ENCODE measurements around the gene SFRP4. TPM values are rescaled to one million over a fixed set of nuclear protein-coding genes. Genes with fewer than 3 reads are reported as not detected.
"Not testable (repeated sequence)": the region's sequence is repeated elsewhere in the genome, so short reads cannot be mapped to it uniquely, and the experiment has no call there.

The SFRP4 gene
- total RNA-seq = 5.9 and 7.5 TPM in 2 replicates
- polyA plus RNA-seq (2012) = 23.6 TPM

DNA sequence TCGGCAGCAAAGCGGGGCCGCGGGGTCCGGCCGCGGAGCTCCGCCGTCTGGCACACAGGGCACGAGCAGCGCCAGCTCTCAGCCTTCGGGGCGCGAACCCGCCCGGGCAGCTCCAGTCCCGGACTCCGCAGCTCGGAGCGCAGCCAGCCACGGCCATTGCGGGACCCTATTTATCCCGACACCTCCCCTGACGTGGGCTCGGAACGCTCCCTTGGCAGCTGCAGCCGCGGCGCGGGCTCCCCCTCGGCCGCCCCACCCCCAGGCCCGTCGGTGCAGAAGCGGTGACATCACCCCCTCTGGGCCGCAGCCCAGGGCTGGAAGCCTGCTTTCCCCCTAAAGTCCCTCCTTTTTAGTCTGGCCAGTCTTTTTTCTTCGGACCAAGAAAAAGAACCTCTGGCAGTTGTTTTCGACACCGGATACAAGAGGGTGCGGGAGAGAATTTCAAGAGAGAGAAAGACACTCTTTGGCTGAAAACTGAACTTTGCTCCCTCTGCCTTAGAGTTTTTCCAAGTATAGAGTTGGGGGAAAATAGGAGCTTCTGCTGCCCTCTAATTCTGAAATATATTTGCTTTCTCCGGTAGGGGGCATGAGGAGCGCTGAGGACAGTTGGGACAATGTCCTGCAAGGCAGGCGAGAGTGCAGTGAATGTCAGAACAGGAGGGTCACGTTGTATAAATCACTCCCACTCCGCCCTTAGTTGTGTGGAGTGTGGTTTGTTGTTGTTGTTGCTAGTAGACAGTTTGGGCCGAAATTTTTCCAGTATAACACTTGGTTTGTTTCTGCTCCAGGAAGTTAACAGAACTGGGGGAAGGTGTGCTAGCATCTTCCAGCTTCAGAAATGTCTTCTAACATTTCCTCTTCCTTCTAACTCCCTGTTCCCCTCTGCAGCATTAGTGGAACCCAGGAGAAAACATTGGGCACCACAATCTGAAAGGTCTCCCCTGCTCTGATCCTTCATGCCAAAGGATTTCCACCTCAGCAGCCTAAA lies at the start of gene SFRP4:
SFRP4 (minus strand) TSS at position 145 of the 988 bp plus-strand sequence. CDS start 280 bp downstream, outside the sequence.
- DNase-seq (ENCODE audit: low read depth) = peak; percentile 94

- DNase-seq (ENCODE audit: low read depth) = no peak
Observed at GRCh38 chr7:37964196-37964595, 47.6 kb upstream of the SFRP4 start.

- DNase-seq (ENCODE audit: low read depth) = peak; percentile 73
Observed at GRCh38 chr7:37961251-37961650, 44.6 kb upstream of the SFRP4 start.

DNA sequence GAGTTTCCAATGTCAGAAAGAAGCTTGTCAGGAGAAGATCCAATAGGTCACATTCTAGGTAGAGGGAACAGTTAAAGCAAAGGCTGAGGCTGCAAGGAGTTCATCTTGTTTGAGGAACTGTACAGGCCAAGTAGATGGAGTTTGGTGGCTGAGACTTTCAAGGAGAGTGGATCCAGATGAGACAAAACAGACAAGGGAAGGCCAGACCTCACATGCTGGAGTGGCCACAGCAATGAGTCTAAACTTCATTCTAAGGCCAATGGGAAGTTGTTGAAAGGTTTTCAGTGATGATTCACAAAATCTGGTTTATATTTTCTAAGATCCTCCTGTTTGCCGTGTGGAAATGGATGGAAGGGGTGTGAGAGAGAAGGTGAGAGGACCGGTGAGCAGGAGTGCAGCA lies 43.9 kb upstream of the SFRP4 start:
- DNase-seq (ENCODE audit: low read depth) = no peak

DNA sequence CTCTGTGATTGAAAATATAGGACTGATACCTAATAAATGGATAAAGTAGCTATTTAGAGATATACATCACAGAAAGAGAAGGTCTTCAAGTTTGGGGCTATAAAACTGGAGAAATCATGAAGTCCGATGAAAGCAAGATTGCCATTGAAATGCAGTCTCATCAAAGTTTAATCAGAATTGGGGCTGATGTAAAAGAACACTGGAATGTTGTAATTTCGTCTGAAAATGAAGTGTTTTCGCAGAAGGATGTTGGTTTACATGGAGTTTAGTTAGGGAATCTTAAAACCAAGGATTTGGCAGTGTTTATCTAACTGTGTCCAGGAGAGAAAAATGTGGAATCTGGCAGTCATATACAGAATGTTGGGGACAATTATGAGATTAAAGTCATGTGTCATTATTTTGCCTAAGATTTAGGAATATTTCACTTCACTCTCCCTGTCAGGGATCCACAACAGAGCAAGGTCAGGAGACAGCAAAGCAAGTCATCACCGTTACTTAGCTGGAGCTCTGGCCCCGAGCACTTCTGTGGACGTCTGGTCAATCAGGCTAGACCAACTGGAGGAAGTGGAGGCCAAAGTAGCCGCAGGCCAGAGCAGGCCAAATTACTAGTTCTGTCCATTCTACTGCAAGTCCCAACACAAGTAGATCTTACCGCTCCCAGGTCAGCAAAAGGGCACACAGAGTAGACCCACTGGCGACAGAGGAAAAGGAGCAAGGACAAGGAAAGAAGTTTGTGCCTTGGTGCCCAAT lies 40.8 kb upstream of the SFRP4 start:
- DNase-seq (ENCODE audit: low read depth) = no peak

GRCh38 chr7:37956791-37957190 lies 40.2 kb upstream of the SFRP4 start:
- DNase-seq (ENCODE audit: low read depth) = no peak

DNA sequence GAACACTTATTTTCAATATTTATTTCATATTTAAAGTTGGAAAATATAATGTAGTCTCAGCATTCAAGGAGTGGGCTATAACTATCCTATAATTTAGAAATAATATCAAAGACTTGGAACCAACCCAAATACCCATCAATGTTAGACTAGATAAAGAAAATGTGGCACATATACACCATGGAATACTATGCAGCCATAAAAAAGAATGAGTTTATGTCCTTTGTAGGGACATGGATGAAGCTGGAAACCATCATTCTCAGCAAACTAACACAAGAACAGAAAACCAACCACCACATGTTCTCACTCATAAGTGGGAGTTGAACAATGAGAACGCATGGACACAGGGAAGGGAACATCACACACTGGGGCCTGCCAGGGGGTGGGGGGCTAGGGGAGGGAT lies 37.6 kb upstream of the SFRP4 start:
- DNase-seq (ENCODE audit: low read depth) = not testable (repeated sequence)

DNA sequence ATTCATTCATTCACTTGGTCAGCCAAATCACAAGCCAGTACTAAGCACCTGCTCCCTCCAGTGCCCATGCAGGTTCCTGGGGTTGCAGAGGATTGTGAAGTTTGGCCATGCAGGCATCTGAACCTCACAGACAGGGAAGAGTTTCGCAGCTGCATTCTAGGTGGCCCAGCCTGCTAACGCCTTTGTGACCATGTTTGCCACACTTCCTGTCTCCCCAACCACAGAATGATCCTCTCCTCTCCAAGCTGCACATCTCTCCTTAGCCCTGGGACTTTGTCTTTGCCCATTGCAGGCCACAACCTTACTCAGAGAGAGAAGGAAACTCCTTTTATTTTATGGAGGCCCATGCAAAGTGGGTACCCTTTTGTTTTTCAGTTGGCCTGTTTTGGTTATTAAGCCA lies 35.6 kb upstream of the SFRP4 start:
- DNase-seq (ENCODE audit: low read depth) = no peak

DNA sequence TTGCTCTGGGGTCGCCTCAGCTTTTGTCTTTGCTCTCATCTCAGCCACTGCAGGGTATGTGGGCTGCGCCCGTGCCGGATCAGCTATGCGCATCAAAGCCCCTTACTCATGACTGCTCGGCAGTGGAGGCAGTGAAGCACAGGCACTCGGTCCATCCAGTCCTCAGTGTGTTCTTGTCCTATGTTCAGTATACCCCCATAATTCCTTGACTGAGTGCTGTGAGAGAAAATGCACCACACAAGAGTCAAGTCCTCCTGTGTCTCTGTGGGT lies 31.3 kb upstream of the SFRP4 start:
- no peak for DNase-seq (ENCODE audit: low read depth)

DNA sequence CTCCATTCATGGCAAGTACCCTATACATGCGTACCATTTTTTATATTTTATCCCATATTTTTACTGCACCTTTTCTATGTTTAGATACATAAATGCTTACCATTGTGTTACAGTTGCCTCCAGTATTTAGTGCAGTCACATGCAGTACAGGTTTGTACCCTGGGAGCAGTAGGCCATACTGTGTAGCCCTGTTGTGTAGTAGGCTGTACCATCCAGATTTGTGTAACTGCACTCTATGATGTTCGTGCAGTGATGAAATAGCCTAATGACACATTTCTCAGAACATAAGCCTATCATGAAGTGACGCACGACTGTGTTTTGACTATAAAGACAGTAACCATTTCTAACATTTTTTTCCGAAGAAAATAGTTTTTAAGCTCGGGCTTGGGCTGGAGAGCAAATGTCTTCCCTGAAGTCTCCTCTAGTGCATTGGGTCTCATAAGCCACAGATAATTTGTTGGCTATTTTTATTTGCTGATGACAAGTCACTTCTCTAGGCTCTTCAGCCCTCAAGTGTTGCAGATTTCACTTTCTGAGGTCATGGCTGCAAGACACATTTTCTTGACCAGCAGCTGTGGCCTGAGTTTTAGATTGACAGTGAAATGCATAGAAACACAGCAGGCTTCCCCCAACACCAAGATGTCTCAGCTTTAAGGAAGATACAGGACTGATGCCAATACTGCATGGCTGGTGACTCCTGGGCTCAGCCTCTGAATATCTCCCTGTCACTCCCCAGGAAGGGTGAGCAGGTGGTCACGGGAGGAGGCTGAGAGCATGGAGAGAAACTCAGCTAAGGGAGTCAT lies 30.7 kb upstream of the SFRP4 start:
- DNase-seq (ENCODE audit: low read depth) = peak; percentile 68

- DNase-seq (ENCODE audit: low read depth) = peak; percentile 62
Observed at GRCh38 chr7:37945336-37945735, 28.7 kb upstream of the SFRP4 start.

DNA sequence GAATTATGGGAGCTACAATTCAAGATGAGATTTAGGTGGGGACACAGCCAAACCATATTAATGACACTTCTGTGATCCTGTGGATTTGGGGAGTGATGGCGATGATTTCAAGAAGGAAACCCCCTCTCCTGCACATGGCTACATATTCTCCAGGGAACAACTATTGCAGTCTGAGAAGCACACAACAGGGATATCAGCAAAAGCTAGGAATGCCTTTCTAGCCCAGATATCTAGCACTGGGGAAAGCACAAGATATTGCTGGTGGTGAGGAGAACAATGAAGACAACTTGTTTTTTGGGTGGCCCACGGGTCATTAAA lies 28.1 kb upstream of the SFRP4 start:
- DNase-seq (ENCODE audit: low read depth) = peak; percentile 48

DNA sequence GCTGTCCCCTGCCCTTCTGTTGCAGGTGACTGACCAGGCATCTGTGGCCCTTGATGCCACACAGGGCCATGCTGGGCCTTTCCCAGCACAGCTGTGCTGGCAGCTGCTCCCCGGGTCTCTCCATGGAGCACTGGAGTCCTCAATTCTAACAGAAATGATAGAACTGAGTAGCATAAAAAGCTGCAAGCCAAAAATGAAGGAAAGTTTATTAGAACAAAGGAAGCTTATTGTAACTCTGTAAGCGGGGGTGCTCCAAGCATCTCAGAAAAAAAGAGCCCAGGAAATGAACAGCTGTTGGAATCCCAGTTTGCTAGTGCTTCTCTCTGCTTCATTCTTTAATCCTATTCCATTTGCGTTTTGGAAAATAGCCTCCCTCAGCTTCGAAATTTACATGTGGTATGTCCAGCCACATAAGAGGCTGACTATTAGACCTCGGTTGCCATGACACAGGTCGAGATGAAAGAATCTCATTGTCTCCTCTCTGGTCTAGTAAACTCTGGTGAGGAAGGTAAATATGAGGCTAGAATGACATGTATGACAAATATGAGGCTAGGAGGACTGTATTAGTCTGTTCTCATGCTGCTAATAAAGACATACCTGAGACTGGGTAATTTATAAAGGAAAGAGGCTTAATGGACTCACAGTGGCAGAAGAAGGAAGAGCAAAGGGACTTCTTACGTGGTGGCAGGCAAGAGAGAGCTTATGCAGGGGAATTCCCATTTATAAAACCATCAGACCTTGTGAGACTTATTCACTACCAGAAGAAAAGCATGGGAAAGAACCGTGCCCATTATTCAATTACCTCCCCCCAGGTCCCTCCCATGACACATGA lies 27.5 kb upstream of the SFRP4 start:
- DNase-seq (ENCODE audit: low read depth) = peak; percentile 85

GRCh38 chr7:37942934-37943610 lies 26.5 kb upstream of the SFRP4 start:
- peak; percentile 98 for DNase-seq (ENCODE audit: low read depth)

DNA sequence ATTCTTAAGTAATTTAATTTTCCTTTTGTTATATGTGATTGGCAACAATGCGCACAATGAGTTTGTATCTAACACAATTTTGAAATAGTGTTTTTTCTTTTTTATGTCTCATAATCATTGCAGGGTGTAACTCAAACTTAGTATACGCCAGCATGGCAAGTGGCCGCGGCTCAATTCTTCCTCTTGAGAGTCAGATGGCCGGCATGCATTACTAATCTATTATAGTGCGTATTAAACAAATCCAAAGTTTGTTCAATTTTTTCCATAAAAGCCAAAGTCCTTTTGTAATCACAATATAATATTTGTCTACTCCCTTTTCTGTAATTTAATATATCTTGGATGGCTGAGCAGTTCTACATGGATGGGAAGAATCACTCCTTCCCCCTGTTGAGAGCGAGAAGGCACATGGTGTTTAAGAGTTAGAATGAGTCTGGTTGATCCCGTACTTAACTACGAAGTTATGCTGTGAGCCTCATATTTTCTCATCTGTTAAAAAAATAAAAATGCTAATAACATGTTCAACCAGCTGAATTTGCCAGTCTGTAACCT lies 16.5 kb upstream of the SFRP4 start:
- no peak for DNase-seq (ENCODE audit: low read depth)

- DNase-seq (ENCODE audit: low read depth) = no peak
Observed at GRCh38 chr7:37932543-37932942, 15.9 kb upstream of the SFRP4 start.

DNA sequence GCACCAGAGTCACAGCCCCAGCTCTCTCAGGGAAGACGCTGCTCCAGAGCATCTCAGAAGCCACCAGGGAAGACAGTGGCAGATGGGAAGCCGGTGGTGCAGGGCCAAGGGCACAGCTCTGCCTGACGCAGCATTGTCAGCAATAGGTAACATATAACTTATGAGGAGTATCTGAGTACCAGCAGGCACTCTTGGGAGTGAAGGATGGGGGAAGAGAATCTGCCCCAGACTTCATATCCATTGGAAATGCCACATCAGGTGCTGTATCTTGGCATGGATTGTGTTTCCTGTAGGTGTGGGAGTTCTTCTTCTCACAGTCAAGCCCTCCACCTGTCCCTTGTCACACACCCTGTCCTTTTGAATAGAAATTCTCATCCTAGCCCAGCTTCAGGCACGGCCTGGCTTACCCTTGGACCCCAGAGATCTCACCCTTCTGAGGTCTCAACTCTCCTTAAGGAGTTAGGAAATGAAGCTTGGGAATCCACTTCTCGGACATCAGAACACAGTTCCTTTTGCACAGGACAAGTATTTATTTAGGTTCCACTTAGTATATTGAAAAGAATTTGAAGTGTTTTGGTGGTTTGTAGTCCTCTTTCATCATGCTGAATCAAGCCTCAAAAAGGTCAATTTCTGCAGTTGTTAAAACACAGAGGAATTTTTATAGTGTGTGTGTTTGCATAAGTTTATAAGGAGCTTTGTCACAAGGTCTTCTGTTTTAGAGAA lies 13.8 kb upstream of the SFRP4 start:
- peak; percentile 54 for DNase-seq (ENCODE audit: low read depth)

DNA sequence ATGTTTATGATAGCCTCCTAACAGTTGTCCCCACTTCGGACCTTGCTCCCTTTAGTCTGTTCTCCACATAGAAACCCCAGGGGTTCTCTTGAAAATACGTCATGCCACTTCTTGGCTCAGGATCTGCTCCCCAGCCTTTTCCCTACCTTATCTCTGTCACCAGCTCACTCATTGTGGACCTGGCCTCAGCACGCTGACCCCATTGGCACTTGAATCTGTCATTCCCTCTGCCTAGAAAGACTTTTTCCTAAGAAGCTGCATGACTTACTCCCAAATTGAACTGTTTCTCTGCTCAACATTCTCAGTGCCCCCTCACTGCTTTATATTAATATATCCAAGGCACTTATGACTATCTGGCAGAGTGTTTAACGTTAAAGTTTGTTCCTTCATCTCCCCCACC lies 12.3 kb upstream of the SFRP4 start:
- no peak for DNase-seq (ENCODE audit: low read depth)

GRCh38 chr7:37927773-37928444 lies 11.3 kb upstream of the SFRP4 start:
- peak; percentile 30 for DNase-seq (ENCODE audit: low read depth)

Measured in myocyte (in vitro differentiated cells).